Activated CD4-positive, alpha-beta T cell treated with anti-CD3 and anti-CD28 coated beads, Interleukin-10, Interleukin-2, amounts not matched to agents 100 ng/mL and 50 ng/mL, durations not matched to agents 16 hours and 8 hours (primary cell): ENCODE measurements around the gene SYNE1.
"Not testable (repeated sequence)": the region's sequence is repeated elsewhere in the genome, so short reads cannot be mapped to it uniquely, and the experiment has no call there.

Experiments
- DNase-seq: peaks from one replicate; pipeline ENCODE4 v3.0.0-alpha.2; 2020

The SYNE1 gene

DNA sequence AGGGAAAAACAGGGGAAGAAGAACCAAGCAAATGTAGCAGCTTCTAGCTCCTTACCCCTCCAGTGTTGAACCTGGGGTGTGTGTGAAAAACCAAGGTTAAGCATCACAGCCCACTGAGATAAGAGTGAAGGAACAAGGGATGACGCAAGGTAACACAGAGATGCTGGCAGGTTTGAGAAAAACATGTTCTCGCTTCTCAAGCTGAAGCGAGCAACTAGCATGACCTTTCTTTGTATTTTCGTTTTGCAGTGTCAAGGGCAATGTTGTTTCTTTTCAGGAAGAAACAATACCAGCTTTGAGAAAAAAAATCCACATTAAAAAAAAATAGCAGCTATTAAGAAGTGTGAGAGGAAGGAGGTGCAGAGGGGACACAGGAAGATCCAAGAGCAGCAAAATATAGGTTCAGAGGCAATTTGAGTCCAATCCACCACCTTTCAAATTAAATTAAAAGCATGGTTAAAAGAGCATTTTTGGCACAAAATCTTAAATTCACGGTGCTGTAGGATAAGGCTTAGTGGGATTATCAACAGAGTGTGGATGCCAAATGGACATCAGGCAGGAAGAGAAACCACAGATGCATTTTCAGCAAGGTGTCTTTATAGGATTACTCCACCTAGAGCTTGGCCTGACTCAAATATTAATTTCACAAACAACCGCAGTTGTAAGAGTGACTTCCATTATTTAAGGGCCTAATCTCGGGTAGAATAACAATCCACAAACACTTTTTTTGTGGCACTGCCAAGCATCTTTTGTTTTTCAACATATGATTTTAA lies 70.9 kb downstream of the SYNE1 start:
- no peak for DNase-seq

- no peak for DNase-seq
Observed at GRCh38 chr6:152563177-152563576, 74.0 kb downstream of the SYNE1 start.

DNA sequence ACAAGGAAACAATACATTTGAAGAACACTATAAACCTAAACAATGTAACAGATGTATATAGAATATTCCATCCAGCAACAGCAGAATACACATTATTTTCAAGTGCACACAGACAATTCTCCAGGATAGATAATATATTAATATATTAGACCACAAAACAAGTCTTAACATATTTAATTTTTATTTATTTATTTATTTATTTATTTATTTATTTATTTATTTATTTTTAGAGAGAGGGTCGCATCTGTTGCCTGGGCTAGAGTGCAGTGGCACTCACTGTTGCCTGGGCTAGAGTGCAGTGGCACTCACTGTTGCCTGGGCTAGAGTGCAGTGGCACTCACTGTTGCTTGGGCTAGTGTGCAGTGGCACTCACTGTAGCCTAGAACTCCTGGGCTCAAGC lies 78.4 kb downstream of the SYNE1 start:
- DNase-seq: not testable (repeated sequence)

DNA sequence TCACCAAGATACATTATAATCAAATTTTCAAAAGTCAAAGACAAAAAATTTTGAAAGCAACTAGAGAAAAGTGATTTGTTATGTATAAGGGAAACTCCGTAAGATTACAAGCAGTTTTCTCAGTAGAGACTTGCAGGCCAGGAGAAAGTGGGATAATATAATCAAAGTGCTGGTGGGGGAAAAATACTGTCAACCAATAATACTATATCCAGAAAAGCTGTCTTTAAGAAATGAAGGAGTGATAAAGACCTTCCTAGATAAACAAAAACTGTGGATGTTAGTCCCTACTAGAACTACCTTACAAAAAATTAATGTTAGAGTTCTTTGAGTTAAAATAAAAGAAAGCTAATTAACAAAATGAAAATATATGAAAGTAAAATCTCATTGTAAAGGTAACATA lies 79.7 kb downstream of the SYNE1 start:
- DNase-seq: no peak

DNA sequence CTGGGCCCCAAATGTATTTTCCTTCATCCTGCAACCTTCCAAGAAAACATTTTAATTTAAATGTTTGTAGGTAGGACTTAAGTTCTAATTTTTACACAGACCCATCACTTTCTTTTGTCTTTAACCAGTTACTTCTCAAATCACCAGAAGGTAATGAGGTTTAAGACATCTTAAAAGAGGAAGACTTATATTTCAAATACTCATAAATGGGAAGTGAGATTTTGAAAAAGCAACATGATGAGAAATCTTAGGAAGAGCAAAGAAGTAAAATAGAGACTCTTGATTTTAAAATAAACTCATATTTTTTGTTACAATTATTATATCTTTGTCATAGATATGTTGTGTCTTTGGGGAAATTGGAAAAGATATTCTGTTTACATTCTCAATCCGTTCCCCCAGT lies 82.3 kb downstream of the SYNE1 start:
- DNase-seq: no peak

- DNase-seq: peak; percentile 50
Observed at GRCh38 chr6:152552616-152553209, 84.4 kb downstream of the SYNE1 start.

GRCh38 chr6:152543519-152543918 lies 93.6 kb downstream of the SYNE1 start:
- DNase-seq: no peak

GRCh38 chr6:152540381-152540780 lies 96.8 kb downstream of the SYNE1 start:
- no peak for DNase-seq

DNA sequence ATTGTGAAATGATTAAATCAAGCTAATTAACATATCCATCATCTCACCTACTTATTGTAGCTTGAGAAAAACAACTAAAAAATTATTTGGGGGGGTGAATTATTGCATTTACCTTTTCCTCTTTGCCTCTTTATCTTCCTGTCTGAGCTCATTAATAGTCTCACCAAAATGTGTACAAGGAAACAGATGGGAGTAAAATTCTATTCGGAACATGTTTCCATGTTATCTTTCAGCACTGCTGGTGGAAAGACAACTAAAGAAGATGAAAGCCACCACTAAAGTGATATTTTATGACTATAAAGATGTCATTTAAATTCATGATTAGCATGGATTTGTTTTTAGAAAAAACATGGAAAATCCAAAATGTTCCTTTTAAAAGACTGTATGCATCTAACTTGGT lies 102.6 kb downstream of the SYNE1 start:
- DNase-seq: no peak

DNA sequence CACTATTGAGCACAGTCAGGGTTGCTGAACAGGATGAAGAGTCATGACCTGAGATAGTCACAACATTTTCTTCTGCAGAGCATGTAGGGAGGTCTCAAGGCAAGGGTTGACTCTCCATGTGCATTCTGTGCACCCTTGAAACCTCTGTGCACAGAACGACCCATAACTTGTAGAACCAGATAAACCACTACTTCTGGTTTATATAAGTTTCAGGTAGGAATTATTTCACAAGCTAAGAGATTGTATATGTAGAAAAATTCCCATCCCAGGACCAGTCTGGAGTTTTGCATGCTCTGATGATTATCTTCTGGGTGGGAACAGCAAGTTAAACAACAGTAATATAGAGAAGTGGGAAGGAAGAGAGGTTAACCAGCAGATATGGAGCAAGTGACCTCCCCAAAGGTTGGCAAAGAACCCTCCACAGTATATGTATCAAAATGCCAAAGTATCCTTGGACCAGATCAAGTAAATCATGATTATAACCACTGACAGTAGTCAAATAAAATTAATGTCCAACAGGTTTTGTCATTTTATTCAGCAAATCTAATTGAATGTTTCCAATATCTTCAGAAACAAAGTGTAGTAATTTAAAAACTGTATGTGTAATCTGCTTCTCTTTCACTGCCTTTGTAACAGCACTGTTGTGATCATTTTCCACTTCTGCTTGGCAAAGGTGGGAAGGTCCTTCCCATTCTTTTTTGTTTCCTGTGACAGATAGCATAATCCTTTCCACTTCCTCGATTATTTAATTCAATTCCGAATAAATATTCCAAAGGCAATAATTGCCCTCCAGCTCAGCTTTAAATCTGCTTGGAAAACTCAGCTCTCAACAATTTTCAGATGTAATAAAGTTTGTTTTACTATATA lies 104.4 kb downstream of the SYNE1 start:
- DNase-seq: no peak

GRCh38 chr6:152531659-152532058 lies 105.5 kb downstream of the SYNE1 start:
- DNase-seq: no peak

GRCh38 chr6:152529369-152529768 lies 107.8 kb downstream of the SYNE1 start:
- DNase-seq: no peak

GRCh38 chr6:152514120-152514519 lies 123.0 kb downstream of the SYNE1 start:
- not testable (repeated sequence) for DNase-seq

- no peak for DNase-seq
Observed at GRCh38 chr6:152509916-152510315, 127.2 kb downstream of the SYNE1 start.

DNA sequence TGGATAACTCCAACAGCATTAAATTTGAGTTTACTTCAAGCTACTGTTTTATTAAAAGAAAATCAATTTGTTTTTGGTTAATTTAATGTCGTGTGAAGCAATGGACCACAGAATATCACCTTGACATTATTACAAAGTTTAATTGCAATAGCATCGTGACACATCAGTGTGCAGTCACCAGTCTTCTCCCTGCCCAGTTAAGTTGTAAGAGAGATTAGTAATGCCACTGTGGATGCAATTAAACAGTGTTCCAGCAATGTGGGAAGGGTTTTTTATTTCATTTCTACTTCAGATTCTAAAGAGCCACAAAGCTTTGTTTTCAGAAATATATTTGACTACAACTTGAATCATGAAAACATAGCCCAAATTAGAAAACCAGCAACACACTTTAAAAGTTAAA lies 128.7 kb downstream of the SYNE1 start:
- no peak for DNase-seq

DNA sequence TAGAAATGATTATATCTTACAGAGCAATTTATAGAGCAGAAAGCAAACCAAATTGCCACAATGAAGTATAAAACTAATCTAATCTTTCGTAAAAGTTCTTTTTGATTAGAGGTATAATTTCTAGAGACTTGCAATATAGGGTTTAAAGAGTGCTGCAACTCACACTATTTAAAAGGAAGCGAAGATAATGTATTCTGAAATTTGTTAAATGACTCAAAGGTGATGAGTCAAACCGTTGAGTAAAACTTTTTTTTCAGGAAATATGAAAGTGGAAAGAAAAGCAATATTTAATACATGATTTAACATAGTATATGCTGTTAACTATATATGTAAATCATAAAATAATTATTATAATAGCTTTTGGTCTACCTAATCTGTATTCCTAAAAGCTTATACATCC lies 133.6 kb downstream of the SYNE1 start:
- peak; percentile 5 for DNase-seq

- DNase-seq: peak; percentile 8
Observed at GRCh38 chr6:152502421-152503188, 134.6 kb downstream of the SYNE1 start.

- DNase-seq: no peak
Observed at GRCh38 chr6:152499931-152500330, 137.2 kb downstream of the SYNE1 start.

DNA sequence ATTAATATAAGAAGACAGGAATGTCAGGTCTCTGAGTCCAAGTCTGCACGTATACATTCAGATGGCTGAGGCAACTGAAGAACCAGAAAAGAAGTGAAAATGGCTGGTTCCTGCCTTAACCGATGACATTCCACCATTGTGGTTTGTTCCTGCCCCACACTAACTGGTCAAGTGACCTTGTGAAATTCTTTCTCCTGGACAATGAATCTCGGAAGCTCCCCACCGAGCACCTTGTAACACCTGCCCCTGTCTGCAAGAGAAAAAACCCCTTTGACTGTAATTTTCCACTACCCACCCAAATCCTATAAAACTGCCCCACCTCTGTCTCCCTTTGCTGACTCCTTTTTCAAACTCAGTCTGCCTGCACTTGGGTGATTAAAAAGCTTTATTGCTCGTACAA lies 140.4 kb downstream of the SYNE1 start:
- no peak for DNase-seq

DNA sequence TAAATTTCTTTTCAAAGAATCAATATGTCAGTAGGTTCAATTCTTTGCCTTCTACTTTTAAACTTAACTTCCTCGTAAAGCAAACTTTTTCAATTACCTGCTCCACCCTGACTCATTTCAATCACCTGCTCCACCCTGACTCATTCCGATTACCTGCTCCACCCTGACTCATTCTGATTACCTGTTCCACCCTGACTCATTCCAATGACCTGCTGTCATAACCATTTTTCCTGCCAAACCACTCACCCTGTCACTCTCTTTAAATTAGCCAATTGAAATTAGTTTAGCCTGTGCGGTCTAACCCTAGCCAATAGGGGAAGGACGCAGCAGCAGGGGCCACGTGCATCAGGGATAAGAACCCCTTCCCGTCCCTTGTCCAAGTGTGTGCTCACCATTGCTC lies 141.7 kb downstream of the SYNE1 start:
- DNase-seq: peak; percentile 12

DNA sequence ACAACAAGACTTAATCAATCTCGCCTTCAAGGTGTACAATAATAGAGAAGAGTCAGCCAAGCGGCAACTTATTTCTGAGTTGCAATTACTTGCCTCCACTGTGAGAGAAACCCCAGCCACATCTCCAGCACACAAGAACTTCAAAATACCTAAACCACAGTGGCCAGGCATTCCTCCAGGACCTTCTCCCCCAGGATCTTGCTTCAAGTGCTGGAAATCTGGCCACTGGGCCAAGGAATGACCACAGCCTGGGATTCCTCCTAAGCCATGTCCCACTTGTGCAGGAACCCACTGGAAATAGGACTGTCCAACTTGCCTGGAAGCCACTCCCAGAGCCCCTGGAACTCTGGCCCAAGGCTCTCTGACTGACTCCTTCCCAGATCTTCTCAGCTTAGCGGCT lies 144.9 kb downstream of the SYNE1 start:
- DNase-seq: not testable (repeated sequence)

- DNase-seq: not testable (repeated sequence)
Observed at GRCh38 chr6:152491501-152491900, 145.7 kb downstream of the SYNE1 start.

GRCh38 chr6:152490971-152491378 lies 146.2 kb downstream of the SYNE1 start:
- not testable (repeated sequence) for DNase-seq
